ENCODE results near the gene NAAA. TPM values are rescaled to one million over a fixed set of nuclear protein-coding genes. Genes with fewer than 3 reads are reported as not detected.
"Not testable (repeated sequence)": the region's sequence is repeated elsewhere in the genome, so short reads cannot be mapped to it uniquely, and the experiment has no call there.

Gene NAAA
- 10 to 100 TPM; 29.3 to 40.6 TPM for total RNA-seq

DNA sequence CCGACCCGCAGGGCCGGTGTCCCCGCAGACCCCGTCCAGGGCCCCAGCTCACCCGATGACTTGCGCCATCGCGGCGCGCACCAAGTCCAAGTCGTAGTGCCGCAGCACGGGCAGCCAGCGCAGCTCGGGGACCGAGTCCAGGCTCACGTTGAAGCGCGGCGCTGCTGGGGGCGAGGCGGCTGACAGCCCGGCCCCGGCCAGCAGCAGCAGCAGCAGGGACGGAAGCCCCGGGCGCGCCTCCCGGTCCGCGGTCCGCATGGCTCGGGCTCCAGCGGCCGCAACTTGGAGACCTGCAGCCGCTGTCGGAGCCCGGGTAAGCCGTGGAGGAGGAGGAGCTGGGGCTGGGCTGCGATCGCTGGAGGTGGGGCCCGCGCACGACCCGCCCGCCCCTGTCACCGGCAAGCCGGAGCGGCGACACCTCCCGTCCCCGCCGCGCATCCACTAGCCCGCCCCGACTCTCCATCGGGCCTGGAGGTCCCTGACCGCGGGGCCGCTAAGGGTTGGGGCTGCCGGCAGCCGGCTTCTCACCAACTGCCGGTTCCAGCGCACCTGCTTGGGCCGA is at the start of gene NAAA:
Gene NAAA, minus strand, starts transcription at position 322 of the 562 bp plus-strand sequence. Its CDS starts 64 bp downstream, at position 258.
- Mint-ChIP-seq H3K9me3 (ENCODE audit: low read depth) (no peaks in the 10 kb centered on the region), H3K36me3 (peaks cover 18% of the 10 kb centered on the region)
- DNase-seq, result peak; percentile 91

DNA sequence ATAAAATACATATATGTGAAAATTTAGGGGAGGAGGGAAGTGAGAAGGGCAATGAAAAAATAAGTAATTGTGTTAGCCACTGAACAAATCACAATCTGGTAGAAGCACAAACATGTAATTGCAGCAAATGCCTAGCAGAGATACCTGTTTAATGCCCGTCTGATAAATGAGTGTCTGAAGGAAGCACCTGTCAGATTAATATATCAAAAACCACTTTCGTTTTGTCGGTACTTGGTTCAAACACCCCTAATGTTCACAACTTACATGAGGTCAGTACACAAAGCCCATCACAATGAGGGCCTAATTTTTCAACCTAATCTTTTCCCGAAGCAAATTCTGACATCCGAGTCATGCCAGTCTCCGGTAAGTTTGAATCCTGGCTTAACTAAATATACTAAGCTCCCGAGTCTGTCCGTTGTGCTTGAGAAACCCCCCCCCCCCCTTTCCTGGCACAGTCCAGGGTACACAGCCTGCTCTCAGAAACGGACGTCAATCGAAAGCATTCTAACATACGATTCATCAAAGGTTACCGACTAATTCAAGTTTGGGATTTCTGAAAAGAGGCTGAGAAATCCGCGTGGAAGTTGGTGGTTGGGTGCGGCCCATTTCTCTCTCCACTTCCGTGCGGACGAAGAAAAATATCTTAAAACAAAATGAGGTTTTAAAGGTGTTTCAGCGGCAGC is 49.2 kb upstream of the NAAA start:
- DNase-seq (no peak), ATAC-seq (no peak)
- Mint-ChIP-seq H3K27me3 (peaks cover 2% of the 10 kb centered on the region), H3K9me3 (ENCODE audit: low read depth) (peaks cover 3% of the 10 kb centered on the region), H3K36me3 (peaks cover 20% of the 10 kb centered on the region), H3K4me3 (peak overlapping the region; percentile 83), H3K4me1 (peaks cover 35% of the 10 kb centered on the region), H3K27ac (peak overlapping the region; percentile 85)
- CTCF ChIA-PET, result interaction anchor here (1.0 to 1.6 kb wide), 4 partner anchors 24 to 74 kb away, joined by 3 to 4 read pairs (median 4); no protein-coding TSS in a partner anchor

More for the DNA sequence above, at the start of gene NAAA:
- Mint-ChIP-seq H3K27ac (peak within 1 kb of the TSS; percentile 98), H3K4me1 (peaks cover 23% of the 10 kb centered on the region), H3K4me3 (peak within 1 kb of the TSS; percentile 94), H3K27me3 (no peaks in the 10 kb centered on the region)
- CTCF ChIA-PET, result interaction anchor here (1.1 to 4.3 kb wide), 4 partner anchors 10 to 126 kb away, joined by 4 to 26 read pairs (median 15); no protein-coding TSS in a partner anchor
- ATAC-seq, result peak; percentile 88

DNA sequence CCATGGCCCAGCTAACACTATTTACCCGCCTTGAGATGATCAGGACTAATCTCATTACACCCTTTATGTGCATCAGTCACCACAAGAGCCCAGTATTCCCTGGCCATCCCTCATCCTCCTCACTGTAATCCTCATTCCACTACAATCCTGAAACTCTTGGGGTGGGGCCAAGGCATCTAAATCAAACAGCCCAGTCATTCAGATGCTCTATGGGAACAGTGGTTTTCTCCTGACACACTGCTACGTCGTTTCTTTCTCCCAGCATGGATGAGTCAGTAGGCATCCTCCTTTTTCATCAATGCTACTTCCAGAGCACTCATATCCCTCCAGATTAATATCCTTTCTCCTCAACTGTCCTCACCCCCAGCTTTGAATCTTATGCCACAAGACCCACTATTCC is 44.3 kb upstream of the NAAA start:
- CTCF ChIA-PET, result interaction anchor here (1.6 kb wide), 1 partner anchor 11 kb away, joined by 6 read pairs; no protein-coding TSS in a partner anchor
- no peak overlapping the region for H3K27ac Mint-ChIP-seq
- no peaks in the 10 kb centered on the region for H3K27me3 Mint-ChIP-seq
- peaks cover 3% of the 10 kb centered on the region for H3K9me3 Mint-ChIP-seq (ENCODE audit: low read depth)
- DNase-seq (no peak), ATAC-seq (no peak)
- peaks cover 27% of the 10 kb centered on the region for H3K4me1 Mint-ChIP-seq
- no peak overlapping the region for H3K4me3 Mint-ChIP-seq
- peaks cover 39% of the 10 kb centered on the region for H3K36me3 Mint-ChIP-seq

DNA sequence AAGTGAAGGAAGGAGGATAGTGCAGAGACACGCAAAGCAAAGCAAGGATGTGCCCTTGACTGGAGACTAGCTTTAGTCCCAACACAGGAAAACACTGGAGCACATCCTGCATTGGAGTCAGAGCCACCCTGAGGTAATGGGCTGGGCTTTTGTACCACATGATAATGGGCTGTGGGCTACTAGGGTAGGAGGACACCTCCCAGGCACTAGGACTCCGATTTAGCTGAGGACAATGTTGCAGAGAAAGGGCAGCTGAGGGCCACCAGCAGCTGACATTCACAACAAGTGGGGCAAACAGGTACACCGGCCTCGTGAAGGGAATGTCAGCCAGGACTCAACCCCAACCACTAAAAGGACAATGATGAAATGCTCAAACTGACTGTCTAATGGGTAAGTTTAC is 39.8 kb upstream of the NAAA start:
- H3K9me3 Mint-ChIP-seq (ENCODE audit: low read depth), result no peaks in the 10 kb centered on the region
- peaks cover 44% of the 10 kb centered on the region for H3K36me3 Mint-ChIP-seq
- DNase-seq (no peak), ATAC-seq (no peak)
- H3K27ac Mint-ChIP-seq, result no peak overlapping the region
- CTCF ChIA-PET, result interaction anchor here (1.6 kb wide), 1 partner anchor 85 kb away, joined by 5 read pairs; no protein-coding TSS in a partner anchor
- H3K4me1 Mint-ChIP-seq, result no peaks in the 10 kb centered on the region
- H3K27me3 Mint-ChIP-seq, result no peaks in the 10 kb centered on the region
- no peak overlapping the region for H3K4me3 Mint-ChIP-seq

DNA sequence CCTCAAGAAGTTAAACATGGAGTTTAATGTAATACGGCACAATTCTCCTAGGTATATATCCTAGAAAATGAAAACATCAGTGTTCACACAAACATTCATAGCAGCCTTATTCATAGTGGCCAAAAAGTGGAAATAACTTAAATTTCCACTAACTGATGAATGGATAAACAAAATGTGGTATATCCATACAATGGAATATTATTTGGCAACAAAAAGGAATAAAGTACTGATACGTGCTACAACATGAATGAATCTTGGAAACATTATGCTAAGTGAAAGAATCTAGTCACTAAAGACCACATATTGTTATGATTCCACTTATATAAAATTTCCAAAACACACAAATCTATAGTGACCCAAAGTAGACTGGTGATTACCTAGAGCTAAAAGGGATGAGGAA is 35.4 kb upstream of the NAAA start:
- no peak overlapping the region for H3K4me3 Mint-ChIP-seq
- no peak for DNase-seq
- H3K27ac Mint-ChIP-seq, result no peak overlapping the region
- H3K4me1 Mint-ChIP-seq, result no peaks in the 10 kb centered on the region
- ATAC-seq, result no peak
- CTCF ChIA-PET, result no interaction called here
- H3K27me3 Mint-ChIP-seq, result no peaks in the 10 kb centered on the region
- H3K9me3 Mint-ChIP-seq (ENCODE audit: low read depth), result no peaks in the 10 kb centered on the region
- peaks cover 54% of the 10 kb centered on the region for H3K36me3 Mint-ChIP-seq

DNA sequence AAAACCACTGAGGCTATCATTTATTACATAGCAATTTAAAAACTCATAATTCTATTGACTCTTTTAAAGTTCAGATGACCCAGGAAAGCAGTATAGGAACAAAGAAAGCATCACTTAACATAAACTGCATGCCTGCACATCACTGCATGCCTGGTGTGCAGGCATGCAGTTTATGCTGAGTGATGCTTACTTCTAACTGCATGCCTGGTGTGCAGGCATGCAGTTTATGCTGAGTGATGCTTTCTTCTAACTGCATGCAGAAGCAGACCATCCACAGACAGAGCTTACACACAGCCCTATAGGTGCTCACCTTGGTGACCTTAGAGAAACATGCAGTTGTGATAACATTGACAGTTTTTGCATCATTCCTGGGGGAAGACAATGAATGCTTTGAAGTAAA is 33.0 kb upstream of the NAAA start:
- no peak overlapping the region for H3K27ac Mint-ChIP-seq
- CTCF ChIA-PET, result no interaction called here
- ATAC-seq, result no peak
- H3K9me3 Mint-ChIP-seq (ENCODE audit: low read depth), result no peaks in the 10 kb centered on the region
- no peak overlapping the region for H3K4me3 Mint-ChIP-seq
- no peak for DNase-seq
- H3K36me3 Mint-ChIP-seq, result peaks cover 65% of the 10 kb centered on the region
- no peaks in the 10 kb centered on the region for H3K27me3 Mint-ChIP-seq
- peaks cover 3% of the 10 kb centered on the region for H3K4me1 Mint-ChIP-seq

DNA sequence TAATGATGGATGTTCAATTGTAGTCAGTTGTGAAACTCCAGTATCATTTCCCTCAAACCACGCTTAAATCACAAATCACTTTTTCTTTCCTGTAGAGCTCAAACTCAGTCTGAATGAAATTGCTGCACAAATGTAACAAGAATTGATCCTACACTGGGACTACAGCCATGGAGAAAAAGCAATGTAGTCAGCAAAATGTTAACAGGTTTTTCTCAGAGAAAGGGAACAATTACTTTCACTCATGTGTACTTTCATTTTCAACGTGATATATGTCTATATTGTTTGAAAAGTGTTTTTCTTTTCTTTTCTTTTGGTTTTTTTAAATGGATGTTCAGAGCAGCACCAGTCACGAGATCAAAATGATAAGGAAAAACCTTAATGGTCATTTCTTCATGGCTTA is 27.3 kb upstream of the NAAA start:
- DNase-seq, result no peak
- ATAC-seq, result no peak
- Mint-ChIP-seq H3K4me3 (no peak overlapping the region), H3K36me3 (peaks cover 81% of the 10 kb centered on the region), H3K9me3 (ENCODE audit: low read depth) (peaks cover 5% of the 10 kb centered on the region), H3K27me3 (no peaks in the 10 kb centered on the region), H3K27ac (peak overlapping the region; percentile 42), H3K4me1 (peaks cover 12% of the 10 kb centered on the region)
- CTCF ChIA-PET, result no interaction called here

DNA sequence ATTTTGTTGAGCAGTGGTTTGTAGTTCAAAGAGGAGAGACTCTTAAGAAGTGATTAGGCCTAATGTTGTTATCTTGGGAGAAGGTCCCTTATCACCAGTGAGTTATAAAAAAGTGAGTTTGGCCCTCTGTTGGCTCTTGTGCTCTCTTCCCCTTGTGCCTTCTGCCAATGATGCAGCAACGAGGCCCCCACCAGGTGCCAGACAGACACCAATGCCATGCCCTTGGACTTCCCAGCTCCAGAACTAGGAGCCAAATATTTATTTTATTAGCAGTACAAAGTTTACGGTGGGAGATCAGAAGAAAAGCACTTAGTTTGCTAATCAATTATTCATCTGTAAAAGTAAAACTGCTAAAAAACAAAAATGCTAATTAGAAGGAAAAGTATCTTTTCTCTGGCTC is 22.7 kb upstream of the NAAA start:
- Mint-ChIP-seq H3K27ac (no peak overlapping the region), H3K4me3 (no peak overlapping the region), H3K4me1 (peaks cover 9% of the 10 kb centered on the region), H3K9me3 (ENCODE audit: low read depth) (peaks cover 5% of the 10 kb centered on the region), H3K27me3 (no peaks in the 10 kb centered on the region), H3K36me3 (peaks cover 85% of the 10 kb centered on the region)
- no peak for ATAC-seq
- no peak for DNase-seq
- CTCF ChIA-PET, result no interaction called here

DNA sequence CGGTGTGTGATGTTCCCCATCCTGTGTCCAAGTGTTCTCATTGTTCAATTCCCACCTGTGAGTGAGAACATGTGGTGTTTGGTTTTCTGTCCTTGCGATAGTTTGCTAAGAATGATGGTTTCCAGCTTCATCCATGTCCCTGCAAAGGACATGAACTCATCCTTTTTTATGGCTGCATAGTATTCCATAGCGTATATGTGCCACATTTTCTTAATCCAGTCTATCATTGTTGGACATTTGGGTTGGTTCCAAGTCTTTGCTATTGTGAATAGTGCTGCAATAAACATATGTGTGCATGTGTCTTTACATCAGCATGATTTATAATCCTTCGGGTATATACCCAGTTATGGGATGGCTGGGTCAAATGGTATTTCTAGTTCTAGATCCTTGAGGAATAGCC is 21.3 kb upstream of the NAAA start:
- H3K4me1 Mint-ChIP-seq; H3K9me3 Mint-ChIP-seq (ENCODE audit: low read depth); DNase-seq; ATAC-seq; H3K4me3 Mint-ChIP-seq; H3K27me3 Mint-ChIP-seq; CTCF ChIA-PET; H3K27ac Mint-ChIP-seq: not testable (repeated sequence)
- peaks cover 84% of the 10 kb centered on the region for H3K36me3 Mint-ChIP-seq

DNA sequence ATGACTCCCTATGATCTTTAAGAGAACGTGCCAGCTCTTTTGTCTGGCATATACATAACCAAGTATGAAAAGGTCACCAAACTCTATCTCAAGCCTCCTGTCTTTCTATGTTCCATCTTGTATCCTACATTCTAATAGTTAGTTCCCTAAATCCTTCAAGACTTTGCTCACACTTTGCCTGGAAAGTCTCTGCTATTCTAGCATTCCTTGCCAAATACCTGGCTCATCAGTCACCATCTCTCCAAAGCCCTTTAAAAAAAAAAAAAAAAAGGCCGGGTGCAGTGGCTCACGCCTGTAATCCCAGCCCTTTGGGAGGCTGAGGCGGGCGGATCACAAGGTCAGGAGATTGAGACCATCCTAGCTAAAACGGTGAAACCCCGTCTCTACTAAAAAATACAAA is 17.7 kb upstream of the NAAA start:
- H3K27me3 Mint-ChIP-seq; H3K4me3 Mint-ChIP-seq; H3K27ac Mint-ChIP-seq; ATAC-seq; DNase-seq; H3K9me3 Mint-ChIP-seq (ENCODE audit: low read depth): not testable (repeated sequence)
- Mint-ChIP-seq H3K4me1 (peaks cover 24% of the 10 kb centered on the region), H3K36me3 (peaks cover 77% of the 10 kb centered on the region)
- CTCF ChIA-PET, result interaction anchor here (0.7 kb wide), 1 partner anchor 34 kb away, joined by 4 read pairs; no protein-coding TSS in a partner anchor

DNA sequence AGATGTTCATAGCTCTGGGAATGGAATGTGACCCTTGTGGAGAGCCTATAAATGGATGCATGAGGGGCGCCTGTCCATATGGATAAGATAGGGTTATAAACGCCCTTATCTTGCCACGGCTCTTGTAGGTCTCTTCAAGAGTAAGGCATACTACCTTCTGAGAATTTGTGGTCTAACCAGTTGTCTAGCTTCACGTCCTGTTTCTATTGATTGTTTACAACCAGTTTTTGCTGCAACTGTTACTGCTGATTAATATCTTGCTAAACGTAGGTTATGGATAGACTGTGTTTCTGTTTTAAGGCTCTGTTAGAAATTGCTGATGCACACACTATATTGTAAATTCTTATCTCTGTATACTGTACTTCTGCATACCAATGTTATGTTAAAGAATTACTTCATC is 14.0 kb upstream of the NAAA start:
- CTCF ChIA-PET, H3K4me3 Mint-ChIP-seq: not testable (repeated sequence)
- peak overlapping the region; percentile 61 for H3K27ac Mint-ChIP-seq

DNA sequence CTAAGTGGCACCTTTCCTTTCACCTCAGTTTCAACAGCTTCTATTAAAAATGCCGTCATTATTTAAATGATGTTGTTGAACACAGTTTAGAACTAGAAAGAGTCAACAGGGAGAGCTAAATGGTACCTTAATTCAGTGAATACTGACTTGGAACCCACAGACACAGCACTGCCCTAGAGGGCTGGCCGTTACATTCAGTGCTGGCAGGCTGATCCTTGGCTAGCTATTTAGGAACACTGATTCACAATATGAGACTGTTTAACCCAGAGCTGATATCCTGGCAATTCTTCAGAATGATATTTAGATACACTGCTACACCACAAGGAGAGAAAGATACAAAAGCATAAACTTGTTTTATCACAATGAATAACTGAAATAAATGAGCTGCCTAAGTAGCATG is 12.7 kb upstream of the NAAA start:
- Mint-ChIP-seq H3K4me1 (peaks cover 27% of the 10 kb centered on the region), H3K27me3 (no peaks in the 10 kb centered on the region), H3K4me3 (no peak overlapping the region), H3K36me3 (peaks cover 64% of the 10 kb centered on the region), H3K9me3 (ENCODE audit: low read depth) (no peaks in the 10 kb centered on the region), H3K27ac (peak overlapping the region; percentile 12)
- no peak for ATAC-seq
- CTCF ChIA-PET, result interaction anchor here (1.4 to 1.6 kb wide), 2 partner anchors 37 to 38 kb away, joined by 3 to 4 read pairs; partner anchors contain the start of gene SDAD1
- no peak for DNase-seq

More for the DNA sequence above, 14.0 kb upstream of the NAAA start:
- not testable (repeated sequence) for DNase-seq; H3K9me3 Mint-ChIP-seq (ENCODE audit: low read depth); H3K27me3 Mint-ChIP-seq; ATAC-seq
- peaks cover 26% of the 10 kb centered on the region for H3K4me1 Mint-ChIP-seq
- peaks cover 62% of the 10 kb centered on the region for H3K36me3 Mint-ChIP-seq

DNA sequence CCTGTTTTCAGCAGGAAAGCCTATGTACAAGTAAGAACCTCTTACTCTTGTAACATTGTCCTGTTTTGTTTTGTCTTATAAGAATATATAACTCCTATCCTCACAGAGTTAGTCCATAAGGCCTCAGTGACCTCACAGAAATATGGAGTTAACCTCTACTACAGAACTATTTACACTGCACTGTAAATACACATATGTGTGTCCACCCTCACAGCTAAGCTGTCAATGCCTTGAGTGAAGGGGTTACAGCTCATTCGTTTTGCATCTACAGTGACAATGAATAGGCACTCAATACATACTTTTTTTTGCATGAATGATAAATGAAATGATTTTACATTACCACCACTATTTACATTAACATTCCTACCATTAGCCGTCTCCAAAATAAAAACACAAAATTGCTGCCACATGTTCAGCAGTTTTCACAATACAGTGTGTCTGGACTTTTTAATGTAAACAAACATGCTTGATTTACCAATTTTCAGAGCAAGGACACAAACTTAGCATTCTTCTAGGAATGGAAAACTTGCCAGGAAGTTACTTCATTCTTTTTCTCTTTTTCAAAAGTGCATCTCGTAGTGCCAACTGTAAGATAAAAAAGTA is 9.5 kb upstream of the NAAA start:
- Mint-ChIP-seq H3K4me3 (no peak overlapping the region), H3K4me1 (peaks cover 19% of the 10 kb centered on the region), H3K36me3 (peaks cover 45% of the 10 kb centered on the region), H3K9me3 (ENCODE audit: low read depth) (no peaks in the 10 kb centered on the region), H3K27me3 (no peaks in the 10 kb centered on the region), H3K27ac (no peak overlapping the region)
- DNase-seq (no peak), ATAC-seq (no peak)
- CTCF ChIA-PET, result interaction anchor here (0.6 to 1.8 kb wide), 3 partner anchors 9 to 128 kb away, joined by 4 to 6 read pairs (median 4); partner anchors contain the start of gene NAAA
